Upper lobe of left lung (tissue), 4 donors: ENCODE measurements around the gene ADAP1.

ENCODE experiments used
- CTCF ChIP-seq, 6 experiments: fragments of 450-650 bp in 4 of 6; fragments of 200-600 bp in 2 of 6; sonication (generic) in 2 of 6; IDR thresholded peaks; one replicate each; pipeline ENCODE4 v1.5.1; 2016 to 2019; ENCODE audit warnings: antibody characterized with exemption in 6 of 6
- POLR2AphosphoS5 ChIP-seq, 2 donors: sonication (generic); formaldehyde crosslinking; IDR thresholded peaks; one replicate each; pipeline ENCODE4 v1.5.1; 2017; ENCODE audit warnings: antibody characterized with exemption in 2 of 2

- TF ChIP-seq CTCF (IDR thresholded peaks at IDR 0.05): no peak
- TF ChIP-seq POLR2AphosphoS5 (IDR thresholded peaks at IDR 0.05): no peak
Measured at GRCh38 chr7:882336-883035, 72.0 kb downstream of the ADAP1 start.
